Measurements from ENCODE around the gene DZIP3. TPM values are rescaled to one million over a fixed set of nuclear protein-coding genes. Genes with fewer than 3 reads are reported as not detected.

DZIP3 gene
- total RNA-seq, 1 experiment from 2014 or later: 22.1 TPM

GRCh38 chr3:108722724-108723123, 133.2 kb downstream of the DZIP3 start:
- no CpG with 5 or more reads among the region's 1 CpG for WGBS (ENCODE audit: extremely low coverage, insufficient read length, low lambda C conversion rate)
- no peak overlapping the region for H3K4me2 ChIP-seq (ENCODE audit: insufficient read depth, insufficient read length, low read length)
- H3K9ac ChIP-seq (ENCODE audit: extremely low read depth, insufficient read length, low read length): no peak overlapping the region
- no peak overlapping the region for H3K23ac ChIP-seq (ENCODE audit: insufficient read length, low read depth, low read length)
- H3K9me3 ChIP-seq (ENCODE audit: control insufficient read depth, low read depth, low read length): no peaks in the 10 kb centered on the region
- no peak overlapping the region for H4K5ac ChIP-seq (ENCODE audit: insufficient read length, low read depth, low read length)
- H3K14ac ChIP-seq (ENCODE audit: insufficient read depth, low read length): no peak overlapping the region
- H4K20me1 ChIP-seq (ENCODE audit: control insufficient read depth, insufficient read depth, insufficient read length): no peaks in the 10 kb centered on the region
- no peak overlapping the region for H2AK5ac ChIP-seq (ENCODE audit: insufficient read length, low read length)
- H2BK15ac ChIP-seq (ENCODE audit: low read depth, low read length): no peak overlapping the region
- no peak overlapping the region for H2BK12ac ChIP-seq (ENCODE audit: insufficient read length, low read depth, low read length)
- H3K23me2 ChIP-seq (ENCODE audit: insufficient read length, low read depth, low read length, poor library complexity, severe bottlenecking): no peaks in the 10 kb centered on the region
- no peak overlapping the region for H2BK20ac ChIP-seq (ENCODE audit: low read depth, low read length, poor library complexity, severe bottlenecking)
- no peak overlapping the region for H2BK5ac ChIP-seq (ENCODE audit: insufficient read length, low read length)
- Mint-ChIP-seq H3K4me3 (no peak overlapping the region), H3K4me1 (peaks cover 3 to 4% of the 10 kb centered on the region in 2 experiments; a peak in 1 of 4 replicates), H3K36me3 (ENCODE audit: insufficient read depth in 1 of 3, low read depth in 3 of 3) (no peaks in the 10 kb centered on the region), H3K9me3 (no peaks in the 10 kb centered on the region; a peak in 1 of 5 replicates), H3K27ac (no peak overlapping the region), H3K27me3 (ENCODE audit: low read depth) (no peaks in the 10 kb centered on the region)
- H4K8ac ChIP-seq (replicated peaks; ENCODE audit: insufficient read length, low read depth, low read length): no peak overlapping the region
- H3T11ph ChIP-seq (ENCODE audit: low read length): no peak overlapping the region
- H3K27ac ChIP-seq (ENCODE audit: insufficient read length, low read depth, low read length): no peak overlapping the region
- TF ChIP-seq, protein P1, sequence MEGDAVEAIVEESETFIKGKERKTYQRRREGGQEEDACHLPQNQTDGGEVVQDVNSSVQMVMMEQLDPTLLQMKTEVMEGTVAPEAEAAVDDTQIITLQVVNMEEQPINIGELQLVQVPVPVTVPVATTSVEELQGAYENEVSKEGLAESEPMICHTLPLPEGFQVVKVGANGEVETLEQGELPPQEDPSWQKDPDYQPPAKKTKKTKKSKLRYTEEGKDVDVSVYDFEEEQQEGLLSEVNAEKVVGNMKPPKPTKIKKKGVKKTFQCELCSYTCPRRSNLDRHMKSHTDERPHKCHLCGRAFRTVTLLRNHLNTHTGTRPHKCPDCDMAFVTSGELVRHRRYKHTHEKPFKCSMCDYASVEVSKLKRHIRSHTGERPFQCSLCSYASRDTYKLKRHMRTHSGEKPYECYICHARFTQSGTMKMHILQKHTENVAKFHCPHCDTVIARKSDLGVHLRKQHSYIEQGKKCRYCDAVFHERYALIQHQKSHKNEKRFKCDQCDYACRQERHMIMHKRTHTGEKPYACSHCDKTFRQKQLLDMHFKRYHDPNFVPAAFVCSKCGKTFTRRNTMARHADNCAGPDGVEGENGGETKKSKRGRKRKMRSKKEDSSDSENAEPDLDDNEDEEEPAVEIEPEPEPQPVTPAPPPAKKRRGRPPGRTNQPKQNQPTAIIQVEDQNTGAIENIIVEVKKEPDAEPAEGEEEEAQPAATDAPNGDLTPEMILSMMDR (conservative IDR thresholded peaks at IDR 0.05): no peak
- DNase-seq: no peak
- H3K4me1 ChIP-seq (ENCODE audit: insufficient read depth, low read length): no peaks in the 10 kb centered on the region
- H2AFZ ChIP-seq (ENCODE audit: low read length): no peak overlapping the region
- H3K56ac ChIP-seq (ENCODE audit: insufficient read length, low read depth, low read length): no peak overlapping the region
- H3K4ac ChIP-seq (ENCODE audit: low read depth, low read length): no peak overlapping the region
- no peak overlapping the region for H4K91ac ChIP-seq (ENCODE audit: insufficient read length, low read depth, low read length)
- H3K27me3 ChIP-seq (ENCODE audit: insufficient read depth, low read length): no peaks in the 10 kb centered on the region
- no peak overlapping the region for H3K18ac ChIP-seq (ENCODE audit: insufficient read length, low read depth, low read length)
- no peaks in the 10 kb centered on the region for H3K79me1 ChIP-seq (ENCODE audit: insufficient read depth, low read depth, low read length, poor library complexity, severe bottlenecking)
- no peak overlapping the region for H2BK120ac ChIP-seq (ENCODE audit: low read depth, low read length, poor library complexity, severe bottlenecking)
- no peaks in the 10 kb centered on the region for H3K79me2 ChIP-seq (ENCODE audit: insufficient read depth, low read length)

Data from H9 (cell line).